ENCODE results near the gene PROKR1.

- TF ChIP-seq POLR2A (IDR thresholded peaks at IDR 0.05) (no peak), CTCF (IDR thresholded peaks at IDR 0.05) (no peak)
Observed at GRCh38 chr2:68690851-68691250, 47.5 kb downstream of the PROKR1 start.
